ENCODE results near the gene DNAH11.
"Not testable (repeated sequence)": the region's sequence is repeated elsewhere in the genome, so short reads cannot be mapped to it uniquely, and the experiment has no call there.

Gene DNAH11

GRCh38 chr7:21730399-21730798 lies 187.6 kb downstream of the DNAH11 start:
- DNase-seq, result no peak

DNA sequence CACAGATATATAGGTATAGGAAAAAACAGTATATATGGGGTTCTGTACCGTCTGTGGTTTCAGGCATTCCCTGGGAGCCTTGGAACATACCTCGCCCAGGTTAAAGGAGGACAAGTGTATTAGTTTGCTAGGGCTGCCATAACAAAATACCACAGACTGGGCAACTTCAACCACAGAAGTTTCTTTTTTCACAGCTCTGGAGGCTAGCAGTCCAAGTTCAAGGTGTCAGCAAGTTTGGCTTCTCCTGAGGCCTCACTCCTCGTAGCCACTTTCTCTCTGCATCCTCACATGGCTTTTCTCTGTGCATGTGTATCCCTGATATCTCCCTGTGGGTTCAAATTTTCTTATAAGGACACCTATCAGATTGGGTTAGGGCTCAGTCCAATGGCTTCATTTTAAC lies 189.1 kb downstream of the DNAH11 start:
- no peak for DNase-seq

GRCh38 chr7:21732956-21733355 lies 190.1 kb downstream of the DNAH11 start:
- DNase-seq, result not testable (repeated sequence)

GRCh38 chr7:21733837-21734236 lies 191.0 kb downstream of the DNAH11 start:
- no peak for DNase-seq

DNA sequence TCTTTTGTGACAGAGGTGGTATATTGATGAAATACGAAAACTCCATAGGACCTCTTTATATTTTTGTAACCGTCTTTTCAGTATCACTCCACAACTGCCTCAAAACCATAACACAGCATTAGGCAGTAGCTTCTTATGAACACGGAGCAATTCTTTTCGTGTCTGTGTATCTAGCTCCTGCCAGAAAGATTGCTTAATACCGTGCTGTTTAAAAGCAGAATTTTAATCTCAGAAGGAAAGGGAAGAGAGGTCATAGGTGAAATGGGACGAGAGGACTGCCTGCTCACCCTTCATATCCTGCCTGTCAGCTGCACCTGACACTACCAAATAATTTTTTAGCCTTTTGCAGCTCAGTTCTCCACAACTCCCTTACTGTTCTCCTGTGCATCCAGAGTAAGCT lies 200.7 kb downstream of the DNAH11 start:
- no peak for DNase-seq

DNA sequence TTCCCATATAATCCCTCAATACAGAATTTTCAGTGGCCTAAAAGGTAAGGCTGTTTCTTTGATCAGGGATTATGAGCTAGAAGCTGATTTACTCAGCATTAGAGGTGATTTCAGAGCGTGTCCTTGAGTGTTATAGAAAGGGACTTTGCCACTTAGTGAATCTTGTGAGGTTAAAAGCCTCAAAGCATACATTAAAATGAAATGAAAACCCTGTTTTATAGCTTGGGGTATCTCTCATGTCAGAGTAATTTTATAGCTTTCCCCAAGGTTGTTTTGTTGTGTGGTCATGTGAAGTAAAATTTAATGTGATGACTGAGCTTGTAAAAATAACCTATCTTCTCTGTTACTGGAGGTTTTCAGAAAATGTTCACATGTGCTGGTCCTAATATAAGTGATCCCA lies 204.1 kb downstream of the DNAH11 start:
- no peak for DNase-seq

- DNase-seq, result no peak
These were observed 205.0 kb downstream of the DNAH11 start for GRCh38 chr7:21747806-21748205.

- DNase-seq, result no peak
These were observed 206.5 kb downstream of the DNAH11 start for GRCh38 chr7:21749378-21749777.

GRCh38 chr7:21753071-21753470 lies 210.2 kb downstream of the DNAH11 start:
- DNase-seq, result no peak

DNA sequence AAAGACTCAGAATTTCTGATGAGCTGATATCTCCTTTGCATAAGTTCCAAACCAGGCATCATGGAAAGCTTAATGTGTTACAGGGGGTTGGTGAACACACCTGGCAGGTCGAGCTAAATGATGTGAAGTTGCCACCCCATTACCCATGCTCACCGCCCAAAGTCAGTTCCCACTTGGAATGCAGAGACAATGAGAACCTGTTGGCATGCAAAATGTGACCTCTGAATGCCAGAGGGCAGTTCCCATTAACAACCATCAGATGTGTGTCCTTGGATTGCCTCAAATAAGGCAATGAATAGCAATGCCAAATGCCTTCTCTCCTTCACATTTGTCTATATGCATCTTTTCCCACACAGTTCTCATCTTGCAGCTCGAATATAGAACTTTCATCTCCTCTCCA lies 212.1 kb downstream of the DNAH11 start:
- DNase-seq, result no peak

GRCh38 chr7:21757537-21758282 lies 214.9 kb downstream of the DNAH11 start:
- no peak for DNase-seq

DNA sequence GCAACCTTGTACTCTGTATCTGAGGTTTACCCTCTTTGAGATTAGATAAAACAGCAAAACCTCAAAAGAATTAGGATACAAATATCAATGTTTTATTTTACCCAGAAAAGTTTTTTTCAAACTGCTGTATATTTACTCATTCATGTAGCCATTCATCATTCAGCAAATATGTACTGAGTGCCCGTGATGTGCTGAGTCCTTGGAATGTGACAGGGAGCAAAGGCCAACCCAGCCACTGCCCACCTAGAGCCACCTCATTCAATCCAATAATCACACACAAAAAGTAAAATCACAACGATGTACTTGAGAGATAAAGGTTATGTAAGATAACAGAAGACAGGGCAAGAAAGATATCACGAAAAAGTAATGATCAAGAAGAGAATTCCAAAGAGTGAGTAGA lies 215.4 kb downstream of the DNAH11 start:
- DNase-seq, result no peak

DNA sequence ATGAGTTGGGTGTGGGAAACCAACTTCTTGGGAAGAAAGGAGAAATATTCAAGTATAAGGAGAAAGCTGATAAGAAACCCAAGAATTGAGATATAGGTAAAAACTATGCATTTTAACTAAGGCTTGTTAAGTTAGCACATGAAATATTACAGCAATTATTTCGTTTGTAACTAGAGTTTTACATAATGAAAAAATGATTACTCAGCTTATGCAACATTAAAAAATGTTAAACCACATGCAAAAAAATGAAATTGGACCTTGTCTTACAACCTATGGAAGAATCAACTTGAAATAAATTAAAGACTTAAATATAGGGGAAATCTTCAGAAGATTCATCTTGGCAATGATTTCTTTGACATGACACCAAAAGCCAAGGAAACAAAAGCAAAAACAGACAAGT lies 219.6 kb downstream of the DNAH11 start:
- no peak for DNase-seq

GRCh38 chr7:21763818-21764217 lies 221.0 kb downstream of the DNAH11 start:
- no peak for DNase-seq

GRCh38 chr7:21766218-21766617 lies 223.4 kb downstream of the DNAH11 start:
- no peak for DNase-seq

DNA sequence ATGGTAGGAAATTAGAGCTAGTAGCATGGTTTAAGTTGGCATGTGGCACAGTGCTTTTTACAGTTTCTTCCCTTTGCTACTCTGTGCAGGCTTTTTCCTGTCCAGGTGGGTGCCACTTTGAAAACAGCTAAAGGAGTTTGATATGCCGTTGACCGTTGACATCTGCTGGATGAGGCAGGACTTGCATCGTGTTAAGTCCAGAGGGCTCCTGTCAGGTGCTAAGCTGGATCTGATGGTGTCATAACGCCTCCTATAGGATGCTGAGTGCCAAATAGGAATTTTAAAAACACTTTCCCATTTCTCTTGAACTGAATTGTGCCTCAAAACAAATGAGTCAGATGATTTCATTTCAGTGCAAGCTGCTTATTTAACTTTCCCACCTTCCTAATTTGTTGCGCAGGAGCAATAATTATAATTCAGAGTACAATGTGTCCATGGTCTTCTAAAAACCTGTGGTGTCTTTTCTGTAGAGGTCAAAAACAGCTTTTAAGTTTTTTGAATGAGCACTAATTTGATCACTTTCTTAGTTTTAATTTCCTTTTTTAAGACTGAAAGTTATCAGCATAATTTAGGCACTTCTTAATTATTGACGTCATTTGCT lies 224.6 kb downstream of the DNAH11 start:
- peak; percentile 99 for DNase-seq

DNA sequence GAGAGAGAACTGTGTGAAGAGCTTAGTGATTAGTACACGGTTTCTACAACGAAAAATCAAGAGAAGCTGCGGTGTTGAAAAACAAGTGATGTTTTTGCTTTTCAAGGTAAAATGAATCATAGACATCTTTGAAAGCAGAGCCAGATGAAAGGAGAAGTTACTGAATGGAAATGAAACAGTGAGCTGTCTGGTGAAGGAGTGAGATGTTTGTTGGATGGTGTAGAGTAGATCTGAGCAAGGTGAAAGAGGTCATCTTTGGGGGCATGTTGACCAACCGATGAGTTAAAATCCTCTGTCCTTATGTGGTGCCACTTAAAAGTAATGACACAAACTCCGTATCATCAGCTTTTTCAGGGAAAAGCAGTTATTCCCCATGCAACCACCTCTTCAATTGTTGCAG lies 225.4 kb downstream of the DNAH11 start:
- no peak for DNase-seq

DNA sequence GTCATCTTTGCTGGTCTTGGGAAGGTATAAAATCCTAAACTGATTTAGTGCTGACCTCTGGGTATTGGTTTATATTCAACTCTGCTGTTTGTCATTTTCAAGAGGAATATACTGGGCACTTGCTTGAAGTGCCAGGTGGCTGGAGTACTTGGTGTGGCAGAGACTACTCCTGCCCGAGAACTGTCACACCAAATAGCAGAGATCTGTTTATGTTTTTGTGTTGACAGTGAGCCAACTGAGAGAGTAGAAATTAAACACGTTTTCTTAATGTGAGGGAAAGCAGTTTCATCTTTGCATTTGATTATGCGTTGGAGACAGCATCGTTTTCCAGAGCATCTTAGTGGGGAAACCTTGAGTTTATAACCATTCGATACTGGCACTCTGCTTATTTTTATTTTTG lies 228.4 kb downstream of the DNAH11 start:
- DNase-seq, result peak; percentile 42

- peak; percentile 28 for DNase-seq
These were observed 229.2 kb downstream of the DNAH11 start for GRCh38 chr7:21771906-21772610.

GRCh38 chr7:21773326-21773725 lies 230.5 kb downstream of the DNAH11 start:
- DNase-seq, result no peak

GRCh38 chr7:21777921-21778320 lies 235.1 kb downstream of the DNAH11 start:
- no peak for DNase-seq

GRCh38 chr7:21778953-21779352 lies 236.1 kb downstream of the DNAH11 start:
- DNase-seq, result no peak

DNA sequence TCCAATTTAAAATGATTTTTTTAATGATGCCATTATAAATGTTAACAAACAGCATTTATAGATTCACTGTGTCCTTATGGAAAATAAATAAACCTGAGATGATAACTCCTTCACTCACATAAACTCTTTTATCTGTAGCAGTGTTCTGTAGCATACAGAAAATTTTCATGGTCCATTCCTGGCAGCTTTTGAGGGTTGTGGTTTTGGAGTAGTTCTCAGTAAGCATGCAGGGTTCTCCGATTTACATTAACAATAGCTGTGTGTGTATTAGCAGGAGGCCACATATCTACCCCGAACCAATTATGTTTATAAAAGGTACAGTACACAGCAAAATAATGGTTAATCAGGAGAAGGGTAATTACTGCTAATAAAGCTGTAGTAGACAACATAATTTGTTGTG lies 240.2 kb downstream of the DNAH11 start:
- no peak for DNase-seq

DNA sequence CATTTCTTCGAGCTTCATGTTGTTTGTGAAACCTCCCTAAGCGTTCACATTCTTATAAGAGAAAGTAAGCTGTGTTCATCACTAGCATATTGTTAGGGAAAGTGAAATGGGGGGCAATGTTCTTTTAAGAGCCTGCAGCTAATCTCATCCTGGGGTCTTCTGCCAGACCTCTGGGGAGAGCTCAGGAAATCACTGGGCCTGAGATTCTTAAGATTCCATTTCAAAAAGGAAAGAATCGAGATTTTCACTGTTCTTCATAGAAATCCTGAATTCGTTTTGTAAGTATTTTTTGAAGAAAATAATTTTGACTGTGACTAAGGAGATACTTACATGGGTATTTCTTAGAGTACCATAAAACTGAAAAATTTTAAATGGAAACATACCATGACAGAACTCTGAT lies 242.2 kb downstream of the DNAH11 start:
- no peak for DNase-seq

Measured in DMS53 (cell line).